Gastrocnemius medialis (tissue), 4 donors: ENCODE data around the gene MFRP. TPM values are rescaled to one million over a fixed set of nuclear protein-coding genes. Genes with fewer than 3 reads are reported as not detected.

ENCODE experiments used
- ATAC-seq, 2 donors: fragments of 150-250 bp; one replicate each; pipeline ENCODE4 v1.9.1; 2016
- DNase-seq, 2 donors: peaks; one replicate each; pipeline ENCODE4 v3.0.0-alpha.2; 2019
- H3K27ac ChIP-seq, 4 donors: fragments of 200-600 bp; sonication (generic); 1 replicate in 1 of 4; 2 replicates in 3 of 4; pipeline ENCODE4 v1.5.1; 2016 to 2018; ENCODE audit warnings: mild to moderate bottlenecking in 2 of 4, moderate library complexity in 1 of 4
- H3K27me3 ChIP-seq, 3 donors: fragments of 200-600 bp; sonication (generic) in 2 of 3; 1 replicate in 1 of 3; 2 replicates in 2 of 3; pipeline versions ENCODE4 v1.5.1 to v1.6.0; 2016 to 2019; ENCODE audit warnings: mild to moderate bottlenecking in 1 of 3, moderate library complexity in 1 of 3
- H3K36me3 ChIP-seq, 2 donors: fragments of 200-600 bp; sonication (generic) in 1 of 2; one replicate each; pipeline ENCODE4 v1.5.1; 2017 to 2018
- H3K4me1 ChIP-seq, 2 donors: fragments of 200-600 bp; sonication (generic) in 1 of 2; one replicate each; pipeline ENCODE4 v1.5.1; 2016 to 2017; ENCODE audit warnings: mild to moderate bottlenecking in 2 of 2
- H3K4me3 ChIP-seq, 4 donors: fragments of 200-600 bp; sonication (generic) in 3 of 4; 1 replicate in 1 of 4; 2 replicates in 3 of 4; pipeline ENCODE4 v1.5.1; 2016 to 2019; ENCODE audit warnings: mild to moderate bottlenecking in 2 of 4
- H3K9me3 ChIP-seq, 3 donors: fragments of 200-600 bp; sonication (generic) in 2 of 3; 1 replicate in 1 of 3; 2 replicates in 2 of 3; pipeline ENCODE4 v1.5.1; 2016 to 2019
- CTCF ChIP-seq, 5 experiments: fragments of 450-650 bp in 3 of 5; fragments of 200-600 bp in 2 of 5; sonication (generic) in 2 of 5; IDR thresholded peaks in 4 of 5; conservative IDR thresholded peaks in 1 of 5; 1 replicate in 4 of 5; 2 replicates in 1 of 5; pipeline ENCODE4 v1.5.1; 2016 to 2019; ENCODE audit warnings: antibody characterized with exemption in 5 of 5, mild to moderate bottlenecking in 3 of 5, moderate library complexity in 3 of 5
- POLR2A ChIP-seq, 2 donors: fragments of 450-650 bp; IDR thresholded peaks; one replicate each; pipeline ENCODE4 v1.6.1; 2017; ENCODE audit warnings: antibody characterized with exemption in 2 of 2, mild to moderate bottlenecking in 2 of 2, moderate library complexity in 2 of 2
- in situ Hi-C, 4 donors: fragments of 200-750 bp; cut with MboI; loops; one replicate each; pipeline versions ENCODE4 v1.15.0 to v1.8.0; 2017; ENCODE audit warnings: low sequenced_read_pairs in 4 of 4
- intact Hi-C: fragments of 100-400 bp; cut with DNase I; formaldehyde crosslinking; loops from one replicate; pipeline ENCODE4 v1.15.1; 2023; ENCODE audit warnings: low total_unique reads
- microRNA-seq, 2 donors: library from miRNA; unstranded; fragments of <30 nt; microRNA quantifications; one replicate each; pipeline ENCODE4, GENCODE V29; 2016; ENCODE audit warnings: borderline replicate concordance in 2 of 2
- total RNA-seq, 4 donors: library from RNA; depleted of rRNA; stranded (reverse); fragments of >200 nt; gene quantifications; one replicate each; pipeline versions ENCODE4 v1.1.0 to v1.2.3, GENCODE V29; 2016

MFRP gene
- total RNA-seq, 4 donors from 2014 or later: not detected

DNA sequence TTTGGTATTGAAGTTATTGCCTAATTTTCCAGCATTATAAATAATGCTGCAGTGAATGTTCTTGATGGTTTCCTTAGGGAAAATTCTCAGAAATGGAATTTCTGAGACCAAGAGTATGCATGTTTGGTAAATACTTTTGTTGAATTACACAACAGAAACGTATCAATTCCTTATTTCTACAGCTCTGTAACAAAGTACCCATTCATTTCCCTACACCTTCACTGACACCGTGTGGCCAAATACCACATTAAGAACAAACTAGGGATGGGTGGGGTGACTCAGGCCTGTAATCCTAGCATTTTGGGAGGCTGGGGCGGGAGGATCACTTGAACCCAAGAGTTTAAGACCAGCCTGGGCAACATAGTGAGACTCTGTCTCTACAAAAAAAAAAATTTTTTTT, 51.3 kb downstream of the MFRP start:
- Histone ChIP-seq H3K27me3 (no peaks in the 10 kb centered on the region), H3K4me3 (no peak overlapping the region), H3K4me1 (peaks cover 27 to 33% of the 10 kb centered on the region in 2 donors), H3K36me3 (no peaks in the 10 kb centered on the region), H3K27ac (no peak overlapping the region), H3K9me3 (no peaks in the 10 kb centered on the region)
- no peak for DNase-seq
- intact Hi-C loops: loop anchor here (5.0 kb wide), 1 partner anchor 88 kb away; the partner anchor contains the start of gene CBL
- ATAC-seq: no peak
- TF ChIP-seq POLR2A (IDR thresholded peaks at IDR 0.05) (no peak), CTCF (IDR thresholded peaks at IDR 0.05 in 4 of 5, conservative IDR thresholded peaks at IDR 0.05 in 1 of 5) (no peak)
- in situ Hi-C loops: no loop called here

DNA sequence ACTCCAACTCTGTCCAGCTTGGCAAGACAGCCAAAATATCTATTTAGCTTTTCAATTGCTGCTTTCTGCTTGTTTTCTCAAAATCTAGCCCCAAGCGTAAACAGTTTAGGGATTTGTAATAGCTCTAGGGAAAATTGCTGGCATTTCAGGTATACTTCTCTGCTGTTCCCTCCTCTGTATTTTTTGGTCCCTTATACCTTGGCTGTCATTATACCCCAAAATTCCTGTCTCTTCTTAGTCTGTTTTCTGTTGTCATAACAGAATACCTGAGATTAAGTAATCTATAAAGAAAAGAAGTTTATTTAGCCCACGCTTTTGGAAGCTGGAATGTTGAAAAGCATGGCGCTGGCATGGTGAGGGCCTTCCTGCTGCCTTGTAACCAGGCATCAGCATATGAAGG, 53.0 kb downstream of the MFRP start:
- no peaks in the 10 kb centered on the region for H3K27me3 ChIP-seq
- H3K9me3 ChIP-seq: no peaks in the 10 kb centered on the region
- no peak overlapping the region for H3K27ac ChIP-seq
- DNase-seq (no peak), ATAC-seq (no peak)
- no peaks in the 10 kb centered on the region for H3K36me3 ChIP-seq
- intact Hi-C loops (no loop called here), in situ Hi-C loops (no loop called here)
- H3K4me1 ChIP-seq: peaks cover 12 to 17% of the 10 kb centered on the region in 2 donors
- TF ChIP-seq CTCF (IDR thresholded peaks at IDR 0.05 in 4 of 5, conservative IDR thresholded peaks at IDR 0.05 in 1 of 5): no peak
- no peak for TF ChIP-seq POLR2A (IDR thresholded peaks at IDR 0.05)
- H3K4me3 ChIP-seq: no peak overlapping the region

- DNase-seq (no peak), ATAC-seq (no peak)
- in situ Hi-C loops (no loop called here), intact Hi-C loops (no loop called here)
- Histone ChIP-seq H3K36me3 (peaks cover 0 to 5% of the 10 kb centered on the region in 2 donors), H3K4me1 (no peaks in the 10 kb centered on the region), H3K4me3 (no peak overlapping the region), H3K27me3 (no peaks in the 10 kb centered on the region), H3K9me3 (no peaks in the 10 kb centered on the region), H3K27ac (no peak overlapping the region)
- TF ChIP-seq CTCF (IDR thresholded peaks at IDR 0.05 in 4 of 5, conservative IDR thresholded peaks at IDR 0.05 in 1 of 5) (no peak), POLR2A (IDR thresholded peaks at IDR 0.05) (no peak)
Observed at GRCh38 chr11:119290894-119291497, 55.5 kb downstream of the MFRP start.

Small RNA genes lying within 50 kb of the gene (microRNA-seq; reads per million reads assigned to microRNA genes)
- gene MIR6756: 0 reads per million in 2 donors

Other genes with a start within 250 kb of the MFRP start
- gene DPAGT1, start 244.9 kb downstream of the MFRP start, total RNA-seq: 10 to 100 TPM in 3 of 4 donors, 1 to 10 TPM in 1; 8.9 to 34.0 (median 15.1) TPM
- 10 to 100 TPM; 10.0 to 30.7 (median 18.7) TPM for gene C2CD2L, start 239.4 kb downstream of the MFRP start, total RNA-seq
- gene HINFP, start 225.1 kb downstream of the MFRP start, total RNA-seq: 10 to 100 TPM in 3 of 4 donors, 1 to 10 TPM in 1; 8.1 to 17.8 (median 15.3) TPM
- not detected for gene ABCG4, start 197.7 kb downstream of the MFRP start, total RNA-seq
- 10 to 100 TPM; 12.2 to 21.3 (median 16.4) TPM for gene NLRX1, start 178.0 kb downstream of the MFRP start, total RNA-seq
- under 1 TPM in 1 of 4 donors, not detected in 3; 0.46 TPM for gene NHERF4, start 161.2 kb downstream of the MFRP start, total RNA-seq
- gene CBL, start 140.4 kb downstream of the MFRP start, total RNA-seq: 1 to 10 TPM; 3.0 to 6.7 (median 4.5) TPM
- 100 to 1,000 TPM in 3 of 4 donors, 10 to 100 TPM in 1; 22.6 to 193 (median 123) TPM for gene MCAM, start 29.6 kb downstream of the MFRP start, total RNA-seq
- gene RNF26, start 12.2 kb downstream of the MFRP start, total RNA-seq: 1 to 10 TPM; 3.8 to 5.1 (median 4.7) TPM
- gene C1QTNF5, start 5.8 kb downstream of the MFRP start, total RNA-seq: 10 to 100 TPM in 1 of 4 donors, 1 to 10 TPM in 3; 4.0 to 16.0 (median 6.0) TPM
- gene USP2, start 35.0 kb upstream of the MFRP start, total RNA-seq: 100 to 1,000 TPM in 1 of 4 donors, 10 to 100 TPM in 3; 19.4 to 105 (median 46.0) TPM
- gene THY1, start 76.5 kb upstream of the MFRP start, total RNA-seq: under 1 TPM in 3 of 4 donors, not detected in 1; 0.22 to 0.70 (median 0.36) TPM